KOPT-K1 (cell line): ENCODE measurements around the gene BGLAP.

Experiments used
- H3K27ac ChIP-seq: fragments of 200-600 bp; sonication (generic); 2 replicates; pipeline ENCODE4 v1.5.1; 2016; ENCODE audit warnings: antibody characterized with exemption, mild to moderate bottlenecking, low read depth, low read length; ENCODE audit not compliant: poor library complexity, severe bottlenecking
- H3K36me3 ChIP-seq: fragments of 200-600 bp; sonication (generic); 2 replicates; pipeline ENCODE4 v1.5.1; 2017; ENCODE audit warnings: antibody characterized with exemption, mild to moderate bottlenecking, low read length, moderate library complexity; ENCODE audit not compliant: insufficient read depth
- H3K9me3 ChIP-seq: fragments of 200-600 bp; sonication (generic); 2 replicates; pipeline ENCODE4 v1.5.1; 2017; ENCODE audit warnings: antibody characterized with exemption, low read length, mild to moderate bottlenecking; ENCODE audit not compliant: insufficient read depth, poor library complexity, severe bottlenecking

The BGLAP gene

GRCh38 chr1:156241311-156241811 lies 623 bp upstream of the BGLAP start:
- Histone ChIP-seq H3K9me3 (no peaks in the 10 kb centered on the region), H3K27ac (no peak overlapping the region), H3K36me3 (peaks cover 49% of the 10 kb centered on the region)

- Histone ChIP-seq H3K27ac (no peak overlapping the region), H3K9me3 (no peaks in the 10 kb centered on the region), H3K36me3 (peaks cover 39% of the 10 kb centered on the region)
These were observed 754 bp downstream of the BGLAP start for GRCh38 chr1:156242738-156243137.

GRCh38 chr1:156244126-156244525 lies 2.1 kb downstream of the BGLAP start:
- Histone ChIP-seq H3K36me3 (peaks cover 37% of the 10 kb centered on the region), H3K27ac (no peak overlapping the region), H3K9me3 (no peaks in the 10 kb centered on the region)

GRCh38 chr1:156244712-156245111 lies 2.7 kb downstream of the BGLAP start:
- peaks cover 37% of the 10 kb centered on the region for H3K36me3 ChIP-seq
- H3K9me3 ChIP-seq, result no peaks in the 10 kb centered on the region
- no peak overlapping the region for H3K27ac ChIP-seq

GRCh38 chr1:156245451-156246232 lies 3.7 kb downstream of the BGLAP start:
- Histone ChIP-seq H3K27ac (no peak overlapping the region), H3K36me3 (peaks cover 41% of the 10 kb centered on the region), H3K9me3 (no peaks in the 10 kb centered on the region)

- H3K9me3 ChIP-seq, result no peaks in the 10 kb centered on the region
These were observed 4.3 kb downstream of the BGLAP start for GRCh38 chr1:156246241-156246780.

GRCh38 chr1:156246781-156247459 lies 4.9 kb downstream of the BGLAP start:
- Histone ChIP-seq H3K36me3 (peaks cover 54% of the 10 kb centered on the region), H3K27ac (no peak overlapping the region), H3K9me3 (no peaks in the 10 kb centered on the region)

More at GRCh38 chr1:156246241-156246780, 4.3 kb downstream of the BGLAP start:
- H3K27ac ChIP-seq, result no peak overlapping the region
- H3K36me3 ChIP-seq, result peaks cover 48% of the 10 kb centered on the region

GRCh38 chr1:156247460-156248322 lies 5.7 kb downstream of the BGLAP start, which contains the start of gene PAQR6:
Gene PAQR6, minus strand, starts transcription at chr1:156248056. Its CDS starts 1,325 bp downstream, at chr1:156246731.
- H3K36me3 ChIP-seq, result peaks cover 62% of the 10 kb centered on the region
- no peaks in the 10 kb centered on the region for H3K9me3 ChIP-seq
- H3K27ac ChIP-seq, result no peak within 1 kb of the TSS

- Histone ChIP-seq H3K36me3 (peaks cover 68% of the 10 kb centered on the region), H3K9me3 (no peaks in the 10 kb centered on the region), H3K27ac (no peak overlapping the region)
These were observed 6.3 kb downstream of the BGLAP start for GRCh38 chr1:156248323-156248683.

GRCh38 chr1:156249593-156249992 lies 7.6 kb downstream of the BGLAP start:
- Histone ChIP-seq H3K9me3 (no peaks in the 10 kb centered on the region), H3K27ac (no peak overlapping the region), H3K36me3 (peaks cover 70% of the 10 kb centered on the region)

- peaks cover 87% of the 10 kb centered on the region for H3K36me3 ChIP-seq
- H3K27ac ChIP-seq, result peak overlapping the region; percentile 64
- no peaks in the 10 kb centered on the region for H3K9me3 ChIP-seq
These were observed 9.5 kb downstream of the BGLAP start for GRCh38 chr1:156251527-156251926.

- no peaks in the 10 kb centered on the region for H3K9me3 ChIP-seq
- H3K27ac ChIP-seq, result no peak overlapping the region
- peaks cover 98% of the 10 kb centered on the region for H3K36me3 ChIP-seq
These were observed 11.7 kb downstream of the BGLAP start for GRCh38 chr1:156253634-156254033.

GRCh38 chr1:156257711-156258110 lies 15.7 kb downstream of the BGLAP start:
- peaks cover 98% of the 10 kb centered on the region for H3K36me3 ChIP-seq
- peak overlapping the region; percentile 56 for H3K27ac ChIP-seq
- H3K9me3 ChIP-seq, result no peaks in the 10 kb centered on the region

- Histone ChIP-seq H3K36me3 (peaks cover 98% of the 10 kb centered on the region), H3K27ac (no peak overlapping the region), H3K9me3 (no peaks in the 10 kb centered on the region)
These were observed 16.9 kb downstream of the BGLAP start for GRCh38 chr1:156258859-156259258.
